OCI-M1 (cell line): ENCODE measurements around the gene TMEM239.
"Not testable (repeated sequence)": the region's sequence is repeated elsewhere in the genome, so short reads cannot be mapped to it uniquely, and the experiment has no call there.

Source experiments
- DNase-seq: peaks from one replicate; lab custom pipeline; 2025; lab: John Stamatoyannopoulos, UW

The TMEM239 gene

DNA sequence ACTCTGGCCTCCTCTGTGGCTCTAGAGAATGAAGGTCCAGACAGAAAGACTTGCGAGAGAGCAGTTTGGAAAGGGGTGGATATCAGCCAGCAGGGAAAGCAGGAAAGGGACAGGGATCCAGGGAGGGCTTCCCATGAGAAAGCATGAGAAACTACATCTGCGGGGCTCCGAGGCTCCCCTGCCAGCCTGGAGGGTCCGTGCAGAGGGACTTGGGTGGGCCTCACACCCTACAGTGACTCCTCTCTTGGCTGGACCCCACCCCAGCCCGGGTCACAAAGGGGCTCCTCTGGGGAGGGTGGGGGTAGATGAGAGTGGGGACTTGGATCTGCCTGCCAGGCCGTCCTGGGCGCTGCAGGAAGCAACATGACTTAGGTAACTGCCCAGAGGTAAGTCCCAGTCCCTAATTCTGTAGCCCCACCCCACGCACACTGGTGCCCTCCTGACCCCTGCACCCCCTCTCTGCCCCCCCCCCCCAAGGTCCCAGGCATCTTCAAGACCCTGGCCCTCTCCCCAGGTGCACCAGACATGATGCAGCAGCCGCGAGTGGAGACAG, at the start of gene TMEM239:
TSS of gene TMEM239 (plus strand) at position 335 of the 553 bp plus-strand sequence. CDS start at position 526, 191 bp downstream.
- DNase-seq = no peak

DNA sequence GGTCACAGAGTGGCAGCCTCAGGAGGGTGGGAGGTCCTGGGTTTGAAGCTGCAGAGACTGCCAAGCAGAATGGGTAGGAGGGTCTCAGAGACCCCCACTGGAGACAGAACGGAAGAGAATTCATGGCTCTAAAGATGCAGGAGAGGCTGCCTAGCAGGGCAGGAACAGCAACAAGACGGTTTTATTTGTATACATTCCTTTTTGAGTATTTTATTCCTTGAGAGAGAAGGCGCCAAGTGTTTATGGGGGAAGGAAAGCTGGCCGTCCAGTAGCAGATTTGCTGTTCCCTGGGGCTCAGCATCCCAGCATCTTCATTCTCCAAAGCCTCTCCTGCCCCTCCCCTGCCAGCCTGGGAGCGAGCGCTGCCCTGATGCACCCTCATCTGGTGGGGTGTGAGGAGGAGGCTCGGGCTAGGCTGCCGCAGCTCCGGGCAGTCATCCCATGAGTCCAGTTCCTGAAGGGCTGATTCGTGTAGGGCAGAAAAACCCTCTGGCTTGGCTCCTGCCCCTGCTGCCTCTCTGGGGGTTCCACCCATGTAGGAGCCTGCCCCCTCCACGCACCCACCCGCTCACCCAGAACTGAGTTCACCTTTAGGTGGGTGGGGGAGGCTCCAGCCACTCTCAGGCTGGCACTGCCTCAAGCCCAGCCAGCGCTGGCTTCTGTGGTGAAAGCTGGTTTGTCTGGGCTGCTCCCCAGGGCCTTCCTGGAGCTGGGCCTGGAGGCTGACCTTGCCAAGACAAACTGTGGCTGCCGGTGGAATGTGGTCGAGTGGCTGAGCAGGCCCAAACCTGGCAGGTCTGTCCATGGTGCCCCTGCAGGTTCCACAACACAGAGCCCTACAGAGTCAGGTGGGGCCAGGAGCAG, 48.2 kb upstream of the TMEM239 start:
- no peak for DNase-seq

DNA sequence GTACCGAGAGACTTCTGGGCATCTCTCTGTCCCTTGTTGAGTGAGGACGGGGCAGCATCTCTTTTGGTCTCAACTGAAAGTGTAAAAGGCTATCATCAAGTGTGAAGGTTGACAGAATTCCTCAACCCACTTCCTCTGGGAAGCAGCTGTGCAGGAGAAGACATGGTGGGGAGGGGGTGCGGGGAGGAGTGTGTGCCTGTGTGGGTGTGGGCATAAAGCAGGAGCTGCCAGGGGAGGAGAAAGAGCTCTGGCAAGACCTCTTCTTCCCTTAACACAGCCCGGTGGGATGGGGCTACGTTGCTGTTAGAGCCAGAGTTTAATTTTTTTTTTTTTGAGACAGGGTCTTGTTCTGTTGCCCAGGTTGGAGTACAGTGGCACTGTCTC, 47.5 kb upstream of the TMEM239 start:
- no peak for DNase-seq

DNA sequence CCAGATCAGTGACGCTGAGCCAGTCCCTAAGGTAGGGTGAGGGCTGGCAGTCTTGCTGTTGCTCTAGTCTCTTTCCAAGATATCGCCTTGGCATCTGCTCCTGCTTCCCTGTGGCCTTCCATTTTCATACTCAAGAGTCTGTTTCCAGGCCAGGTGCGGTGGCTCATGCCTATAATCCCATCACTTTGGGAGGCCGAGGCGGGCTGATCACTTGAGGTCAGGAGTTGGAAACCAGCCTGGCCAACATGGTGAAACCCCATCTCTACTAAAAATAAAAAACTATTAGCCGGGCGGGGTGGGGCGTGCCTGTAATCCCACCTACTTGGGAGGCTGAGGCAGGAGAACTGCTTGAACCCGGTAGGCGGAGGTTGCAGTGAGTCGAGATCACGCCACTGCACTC, 46.1 kb upstream of the TMEM239 start:
- DNase-seq = not testable (repeated sequence)

DNA sequence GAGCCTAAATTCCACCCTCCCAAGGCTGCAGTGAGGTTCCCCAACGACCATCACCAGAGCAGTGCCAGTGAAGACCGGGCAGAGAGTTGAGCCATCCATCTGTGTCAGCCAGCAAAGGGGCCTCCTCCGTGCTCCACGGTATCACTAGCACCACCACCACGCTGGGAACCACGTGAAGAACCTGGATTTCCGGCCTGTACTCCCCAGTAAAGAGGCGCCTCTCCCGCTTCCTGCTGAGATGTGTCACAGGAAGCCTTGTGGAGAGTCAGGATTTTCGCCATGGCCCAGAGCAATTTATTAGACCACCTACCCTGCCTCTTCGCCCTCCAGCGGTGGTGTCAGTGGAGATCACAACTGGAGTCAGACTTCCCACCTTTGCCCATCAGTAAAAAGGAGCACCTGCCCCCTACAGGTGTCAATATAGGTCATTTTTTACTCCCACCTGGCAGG, 44.5 kb upstream of the TMEM239 start:
- no peak for DNase-seq

DNA sequence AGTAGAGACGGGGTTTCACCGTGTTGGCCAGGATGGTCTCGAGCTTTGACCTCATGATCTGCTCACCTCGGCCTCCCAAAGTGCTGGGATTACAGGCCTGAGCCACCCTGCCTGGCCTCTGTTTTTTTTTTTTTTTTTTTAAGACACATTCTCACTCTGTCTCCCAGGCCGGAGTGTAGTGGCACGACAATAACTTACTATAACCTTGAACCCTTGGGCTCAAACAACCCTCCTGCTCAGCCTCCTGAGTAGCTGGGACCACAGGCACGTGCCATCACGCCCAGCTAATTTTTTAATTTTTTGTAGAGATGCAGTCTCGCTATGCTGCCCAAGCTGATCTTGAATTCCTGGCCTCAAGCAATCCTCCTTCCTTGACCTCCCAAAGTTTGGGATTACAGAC, 42.4 kb upstream of the TMEM239 start:
- DNase-seq = no peak

DNA sequence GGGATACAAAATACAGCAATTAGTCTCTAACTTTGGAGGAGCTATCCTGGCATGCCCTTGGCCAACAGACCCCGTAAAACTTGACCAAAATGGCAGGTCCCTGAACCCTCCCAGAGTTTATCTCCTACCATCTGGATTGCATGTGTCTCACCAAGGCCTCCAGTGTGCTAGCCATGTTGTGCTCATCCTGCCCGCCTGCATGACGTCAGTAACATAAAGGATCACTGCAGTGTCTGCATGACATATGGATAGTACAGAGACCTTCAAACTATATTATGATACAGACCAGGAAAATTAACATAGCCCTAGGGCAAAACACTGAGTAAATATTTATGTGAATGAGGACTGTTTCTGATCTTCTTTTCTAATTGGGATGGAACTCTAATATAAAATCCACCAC, 41.0 kb upstream of the TMEM239 start:
- no peak for DNase-seq

DNA sequence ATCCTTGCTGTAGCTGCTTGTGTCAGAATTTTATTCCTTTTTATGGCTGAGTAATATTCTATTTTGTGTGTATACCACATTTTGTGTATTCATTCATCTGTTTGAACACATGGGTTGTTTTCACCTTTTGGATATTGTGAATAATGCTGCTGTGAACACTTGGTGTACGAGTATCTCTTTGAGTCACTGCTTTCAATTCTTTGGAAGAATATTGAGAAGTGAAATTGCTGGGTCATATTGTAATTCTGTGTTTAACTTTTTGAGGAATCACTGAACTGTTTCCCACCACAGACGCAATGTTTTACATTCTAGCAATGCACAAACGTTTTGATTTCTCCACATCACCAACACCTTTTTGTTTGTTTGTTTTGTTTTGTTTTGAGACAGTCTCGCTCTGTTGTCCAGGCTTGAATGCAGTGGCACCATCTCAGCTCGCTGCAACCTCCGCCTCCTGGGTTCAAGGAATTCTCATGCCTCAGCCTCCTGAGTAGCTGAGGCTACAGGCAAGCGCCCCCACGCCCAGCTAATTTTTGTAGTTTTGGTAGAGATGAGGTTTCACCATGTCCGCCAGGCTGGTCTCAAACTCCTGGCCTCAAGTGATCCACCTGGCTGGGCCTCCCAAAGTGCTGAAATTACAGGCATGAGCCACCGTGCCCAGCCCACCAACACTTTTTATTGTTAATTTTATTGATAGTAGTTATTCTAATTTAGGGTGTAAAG, 37.4 kb upstream of the TMEM239 start:
- no peak for DNase-seq

DNA sequence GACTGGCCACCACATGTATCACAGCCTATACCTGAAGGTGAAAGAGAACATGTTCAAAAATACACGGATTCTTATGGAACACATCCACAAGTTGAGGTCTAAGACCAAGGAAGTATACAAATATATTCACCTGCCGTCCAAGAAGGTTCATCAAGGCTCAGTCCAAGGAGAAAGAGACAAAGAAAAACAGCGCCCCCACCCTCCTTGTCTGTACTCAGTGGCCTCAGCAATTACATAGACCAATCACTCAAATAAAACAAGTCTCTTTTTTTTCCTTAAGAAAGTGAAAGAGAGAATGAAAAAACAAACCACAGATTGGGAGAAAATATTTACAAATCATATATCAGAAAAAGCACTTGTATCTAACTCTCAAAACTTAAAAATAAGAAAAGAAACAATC, 35.2 kb upstream of the TMEM239 start:
- DNase-seq = peak; percentile 45

DNA sequence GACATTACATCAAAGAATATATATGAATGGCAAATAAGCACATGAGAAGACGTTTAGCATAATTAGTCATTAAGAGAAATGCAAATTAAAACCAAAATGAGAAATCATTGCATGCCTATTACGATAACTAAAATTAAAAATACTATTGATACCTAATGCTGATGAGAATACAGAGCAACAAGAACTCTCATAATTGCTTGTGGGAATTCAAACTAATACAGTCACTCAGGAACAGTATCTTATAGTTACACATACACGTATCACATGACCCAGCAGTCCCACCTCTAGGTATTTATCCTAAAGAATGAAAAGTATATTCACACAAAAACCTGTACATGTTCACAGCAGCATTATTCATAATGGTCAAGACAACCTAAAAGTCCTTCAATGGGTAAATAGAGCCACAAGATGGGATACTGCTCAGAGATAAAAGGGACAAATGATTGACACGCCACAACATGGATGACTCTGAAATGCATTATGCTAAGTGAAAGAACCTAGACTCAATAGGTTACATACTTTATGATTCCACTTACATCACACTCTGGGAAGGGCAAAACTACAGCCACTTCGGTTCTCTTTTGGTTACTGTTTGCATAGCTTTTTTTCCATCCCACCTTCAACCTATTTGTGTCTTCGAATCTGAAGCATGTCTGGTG, 32.1 kb upstream of the TMEM239 start:
- peak; percentile 19 for DNase-seq

DNA sequence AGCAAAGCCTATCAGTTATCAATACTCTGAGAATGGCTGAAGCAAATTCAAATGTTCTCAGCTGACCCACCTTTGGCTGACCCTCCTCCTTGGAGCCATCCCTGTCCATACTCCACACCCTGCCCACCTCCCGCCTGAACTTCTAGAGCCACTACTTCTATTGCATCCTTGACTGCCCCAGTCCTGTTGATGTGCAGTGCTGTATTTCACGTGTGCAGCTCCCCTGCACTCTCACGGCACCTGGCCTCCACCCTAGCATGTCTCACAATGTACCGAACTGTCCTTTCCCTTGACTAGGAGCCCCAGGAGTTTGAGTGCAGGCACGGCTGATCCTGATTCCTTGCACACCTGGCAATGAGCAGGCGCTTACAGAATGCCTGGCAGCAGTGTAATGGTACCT, 22.7 kb upstream of the TMEM239 start:
- DNase-seq = no peak

DNA sequence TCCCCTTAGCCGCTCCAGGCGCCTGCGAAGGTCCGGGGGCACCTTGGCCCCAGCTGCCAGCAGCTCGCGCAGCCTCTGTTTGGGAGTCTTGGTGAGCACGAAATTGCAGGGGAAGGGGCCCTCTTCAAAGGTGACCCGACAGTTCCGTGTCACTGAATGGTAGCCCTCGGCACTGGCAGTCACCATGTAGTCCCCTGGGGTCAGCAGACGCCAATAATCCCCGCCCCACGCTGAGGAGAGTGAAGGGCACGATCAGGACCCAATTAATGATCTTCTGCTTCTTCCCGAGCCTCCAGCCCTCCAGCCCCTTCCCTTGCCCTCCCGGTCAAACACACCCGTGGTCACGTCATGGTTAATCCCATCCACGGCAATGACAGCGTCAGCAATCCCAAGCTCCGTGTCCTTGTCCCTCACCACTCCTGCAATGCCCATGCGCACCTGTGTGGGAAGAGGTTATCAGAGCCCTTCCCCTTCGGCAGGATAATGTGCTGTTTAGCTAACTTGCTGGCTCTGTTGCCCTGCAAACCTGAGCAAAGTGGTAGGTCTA, 21.9 kb upstream of the TMEM239 start:
- no peak for DNase-seq

DNA sequence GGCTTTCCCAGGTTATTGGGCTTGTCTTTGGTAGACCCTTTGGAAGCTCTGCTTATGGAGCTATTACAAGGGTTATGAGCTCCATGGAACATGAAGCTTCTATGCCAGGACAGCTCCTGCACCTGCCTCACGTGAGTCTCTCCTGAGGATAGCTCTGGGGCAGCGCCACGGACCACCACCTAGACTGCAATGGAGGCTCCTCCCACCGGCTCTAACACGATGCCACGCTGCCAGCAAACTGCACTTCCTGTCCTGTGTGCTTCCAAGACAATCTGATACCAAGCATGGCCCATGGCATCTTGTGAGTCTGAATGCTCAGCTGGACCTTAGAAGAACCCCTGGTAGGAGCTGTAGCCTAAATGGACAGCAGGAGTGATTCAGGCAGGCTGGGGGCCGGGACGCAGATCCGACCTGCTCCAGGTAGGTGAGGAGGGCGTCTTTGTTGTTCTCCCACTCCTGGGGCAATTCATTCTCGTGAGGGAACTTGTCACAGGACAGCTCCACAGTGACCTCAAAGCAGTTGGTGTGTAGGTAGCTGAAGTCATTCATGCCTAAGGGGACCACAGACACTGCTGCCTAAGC, 21.2 kb upstream of the TMEM239 start:
- DNase-seq = no peak

DNA sequence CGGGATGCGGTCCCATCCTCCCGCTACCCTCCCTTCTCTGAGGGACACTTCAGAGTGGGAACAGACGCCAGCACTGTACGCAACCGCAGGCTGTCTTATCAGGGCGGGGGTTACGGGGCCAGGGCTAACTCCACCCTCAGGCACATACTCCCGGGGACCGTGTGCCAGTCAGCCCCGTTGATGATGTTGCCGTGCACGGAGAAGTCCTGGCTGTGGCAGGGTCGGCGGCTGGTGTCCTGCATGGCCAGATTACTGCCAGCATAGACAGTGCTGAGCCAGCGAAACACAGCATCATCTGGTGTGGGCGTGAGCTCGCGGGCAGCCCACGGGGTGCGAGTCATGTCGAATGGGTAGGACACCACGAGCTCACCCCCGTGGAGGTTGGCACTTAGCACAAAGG, 20.7 kb upstream of the TMEM239 start:
- peak; percentile 72 for DNase-seq

DNA sequence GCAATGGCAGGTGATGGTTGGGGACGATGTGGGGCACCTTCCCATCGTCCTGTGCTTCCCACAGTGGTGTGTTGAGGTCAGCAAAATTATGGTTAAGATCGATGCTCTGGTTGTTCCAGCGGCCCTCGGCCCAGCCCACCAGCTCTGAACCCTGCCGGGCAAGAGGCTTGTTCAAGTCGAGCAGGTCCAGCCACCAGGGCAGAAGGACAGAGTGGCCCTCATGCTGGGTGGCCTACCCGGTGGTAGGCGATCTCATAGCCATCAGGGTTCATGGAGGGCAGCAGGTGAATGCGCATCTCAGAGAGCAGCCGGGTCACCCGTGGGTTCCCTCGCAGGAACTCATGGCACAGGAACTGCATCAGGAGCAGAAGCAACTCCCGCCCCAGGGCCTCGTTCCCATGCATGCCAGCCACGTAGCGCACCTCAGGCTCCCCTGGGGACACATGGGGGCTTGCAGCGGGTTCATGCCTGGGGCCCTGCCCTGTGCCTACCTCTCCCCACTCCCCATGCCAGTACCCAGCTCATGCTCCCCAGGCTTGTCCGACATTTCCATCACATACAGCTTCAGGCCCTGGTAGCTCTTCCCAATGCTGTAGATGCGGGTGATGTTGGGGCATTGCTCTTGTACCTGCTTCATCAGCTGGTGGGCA, 20.0 kb upstream of the TMEM239 start:
- DNase-seq = no peak

DNA sequence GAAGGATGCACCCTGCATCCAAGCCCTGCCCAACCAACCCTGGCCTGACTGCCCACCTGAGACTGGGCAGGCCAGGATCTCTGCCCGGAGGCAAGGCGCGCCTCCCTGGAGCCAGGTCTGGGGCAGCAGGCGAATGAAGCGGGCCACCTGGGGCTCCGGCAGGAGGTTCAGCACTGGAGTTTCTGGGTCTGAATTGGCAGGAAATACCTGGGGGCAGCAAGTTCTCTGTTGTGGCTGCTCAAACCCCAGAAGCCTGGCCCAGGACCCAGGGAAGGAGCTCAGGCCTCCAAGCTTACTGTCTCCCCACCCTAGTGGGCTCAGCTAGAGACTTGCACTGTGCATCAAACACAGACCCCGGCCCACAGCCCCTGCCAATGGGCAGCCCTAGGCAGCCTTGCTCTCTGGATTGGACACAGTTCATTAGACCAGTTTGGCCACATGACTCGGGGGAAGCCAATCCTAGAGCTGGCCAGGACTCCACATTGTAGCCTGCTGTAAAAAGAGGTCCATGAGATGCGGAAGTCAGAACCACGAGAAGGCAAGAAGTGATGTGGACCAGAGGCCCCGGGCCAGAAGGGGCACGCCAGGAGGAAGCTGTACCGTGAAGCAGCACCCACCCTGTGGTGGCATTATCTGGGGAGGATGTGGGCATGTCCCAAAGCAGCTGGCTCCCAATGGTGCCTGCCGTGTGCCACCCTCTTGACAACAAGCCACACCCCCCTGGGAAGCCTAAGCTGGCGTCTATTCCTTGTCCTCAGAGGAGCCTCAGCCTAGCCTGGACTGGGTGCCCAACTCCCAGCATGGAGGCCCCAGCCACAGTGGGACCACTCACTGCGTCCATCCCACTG, 18.8 kb upstream of the TMEM239 start:
- DNase-seq = no peak

DNA sequence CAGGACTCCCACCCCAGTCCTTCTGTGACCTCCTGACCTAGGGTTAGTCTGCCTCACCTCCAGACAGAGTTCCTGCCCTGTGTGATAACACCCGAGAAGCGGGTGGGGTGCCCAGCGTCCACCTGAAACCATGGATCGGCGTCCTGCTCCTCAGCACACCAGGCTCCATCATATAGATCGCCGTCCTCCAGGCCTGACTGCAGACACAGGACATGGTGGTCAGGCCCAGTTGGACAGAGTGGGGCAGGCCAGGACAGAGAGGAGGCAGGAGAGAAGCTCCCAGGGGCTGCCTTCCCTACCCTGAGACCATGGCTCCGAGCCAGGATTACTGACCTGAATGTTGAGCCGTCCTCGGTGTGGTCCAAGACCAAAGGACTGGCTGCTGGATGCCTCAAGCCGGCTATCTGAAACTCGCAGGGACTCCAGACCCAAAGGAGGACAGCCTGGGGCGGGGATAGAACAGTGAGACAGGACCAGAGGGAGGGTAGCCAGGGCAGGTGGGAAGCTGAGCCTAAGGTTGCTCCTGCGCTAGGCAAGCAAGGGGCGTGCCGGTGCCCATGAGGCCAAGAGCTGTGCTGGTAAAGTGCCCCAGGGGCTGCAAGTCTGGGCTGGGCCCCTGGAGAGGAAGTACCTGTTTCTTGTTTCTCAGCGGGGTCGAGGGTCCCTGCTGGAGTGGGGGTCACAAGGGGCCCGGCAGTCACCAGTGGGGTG, 17.9 kb upstream of the TMEM239 start:
- no peak for DNase-seq

DNA sequence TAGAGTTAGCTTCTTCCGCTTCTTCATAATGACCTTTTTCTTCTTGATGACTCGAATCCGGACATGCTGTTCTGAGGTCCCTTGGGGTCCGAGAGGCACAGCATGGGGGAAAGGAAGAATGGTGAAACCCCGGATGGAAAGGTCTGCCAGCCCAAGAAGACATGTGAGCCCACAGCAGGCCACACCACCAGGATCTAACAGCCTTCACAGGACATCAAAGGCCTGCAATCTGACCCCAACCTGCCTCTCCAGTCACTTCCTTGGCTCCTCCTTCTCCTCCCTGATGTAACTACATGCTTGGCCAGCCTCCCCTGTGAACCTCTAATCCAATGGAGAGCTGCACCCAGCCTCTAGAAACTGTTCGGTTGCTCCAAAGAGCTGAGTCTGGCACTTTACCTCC, 17.4 kb upstream of the TMEM239 start:
- DNase-seq = no peak

DNA sequence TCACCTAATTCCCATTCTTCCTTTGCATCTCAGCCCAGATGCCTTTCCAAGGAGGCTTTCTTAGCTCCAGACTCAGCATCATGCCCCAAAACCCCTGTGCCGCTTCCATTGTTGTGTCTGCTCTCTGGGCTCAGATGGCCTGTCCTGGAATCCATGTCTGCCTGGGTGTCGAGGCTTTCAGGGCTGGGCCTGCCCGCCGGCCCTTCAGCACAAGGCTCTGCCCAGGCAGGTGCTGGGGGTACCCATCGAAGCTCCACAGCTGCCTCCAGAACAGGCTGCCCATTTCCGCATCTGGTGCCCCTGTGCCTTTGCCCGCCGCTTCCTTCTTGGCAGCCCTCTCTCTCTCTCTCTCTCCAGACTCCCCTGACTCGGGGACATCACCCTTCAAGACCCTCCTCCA, 16.9 kb upstream of the TMEM239 start:
- DNase-seq = no peak
